NB4 (cell line): Measurements from ENCODE around the gene ZNF689.
A peak's percentile ranks its signal among the peaks of the same experiment; 100 is the strongest.

Experiments used
- POLR2A ChIP-seq: IDR thresholded peaks from 2 replicates; pipeline ENCODE4 v1.6.1; 2011; ENCODE audit warnings: mild to moderate bottlenecking; ENCODE audit not compliant: insufficient read length; ENCODE audit errors: extremely low read depth
- TF ChIP-seq, protein P1 (sequence below): IDR thresholded peaks from one replicate; pipeline ENCODE4 v1.5.1; 2012; ENCODE audit warnings: low read depth, low read length

- TF ChIP-seq POLR2A: peak; percentile 69
- TF ChIP-seq, protein P1, sequence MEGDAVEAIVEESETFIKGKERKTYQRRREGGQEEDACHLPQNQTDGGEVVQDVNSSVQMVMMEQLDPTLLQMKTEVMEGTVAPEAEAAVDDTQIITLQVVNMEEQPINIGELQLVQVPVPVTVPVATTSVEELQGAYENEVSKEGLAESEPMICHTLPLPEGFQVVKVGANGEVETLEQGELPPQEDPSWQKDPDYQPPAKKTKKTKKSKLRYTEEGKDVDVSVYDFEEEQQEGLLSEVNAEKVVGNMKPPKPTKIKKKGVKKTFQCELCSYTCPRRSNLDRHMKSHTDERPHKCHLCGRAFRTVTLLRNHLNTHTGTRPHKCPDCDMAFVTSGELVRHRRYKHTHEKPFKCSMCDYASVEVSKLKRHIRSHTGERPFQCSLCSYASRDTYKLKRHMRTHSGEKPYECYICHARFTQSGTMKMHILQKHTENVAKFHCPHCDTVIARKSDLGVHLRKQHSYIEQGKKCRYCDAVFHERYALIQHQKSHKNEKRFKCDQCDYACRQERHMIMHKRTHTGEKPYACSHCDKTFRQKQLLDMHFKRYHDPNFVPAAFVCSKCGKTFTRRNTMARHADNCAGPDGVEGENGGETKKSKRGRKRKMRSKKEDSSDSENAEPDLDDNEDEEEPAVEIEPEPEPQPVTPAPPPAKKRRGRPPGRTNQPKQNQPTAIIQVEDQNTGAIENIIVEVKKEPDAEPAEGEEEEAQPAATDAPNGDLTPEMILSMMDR: no peak
Measured at GRCh38 chr16:30557957-30558788, 52.0 kb downstream of the ZNF689 start, which contains the start of gene ZNF764.
